Neural cell (in vitro differentiated cells): ENCODE data around the gene TEKT3. TPM values are rescaled to one million over a fixed set of nuclear protein-coding genes. Genes with fewer than 3 reads are reported as not detected.

Experiments used
- H2AFZ ChIP-seq: fragments of 200-600, 300-800 bp; sonication (generic), shearing (Covaris generic); 2 replicates; pipeline ENCODE4 v1.6.0; 2014; ENCODE audit warnings: low read depth, mild to moderate bottlenecking, antibody characterized with exemption, low read length, moderate library complexity
- H3F3A ChIP-seq: fragments of 200-600 bp; shearing (Covaris generic); 2 replicates; pipeline ENCODE4 v1.6.1; 2016; ENCODE audit warnings: mild to moderate bottlenecking, moderate library complexity, mixed read lengths, antibody characterized with exemption, low read length; ENCODE audit not compliant: insufficient read depth, poor library complexity, severe bottlenecking
- H3K27ac ChIP-seq: fragments of 200-600, 300-800 bp; sonication (generic), shearing (Covaris generic); 2 replicates; pipeline ENCODE4 v1.5.1; 2014; ENCODE audit warnings: mild to moderate bottlenecking, low read length, moderate library complexity
- H3K27me3 ChIP-seq: fragments of 300-800, 200-600 bp; sonication (generic), shearing (Covaris generic); 2 replicates; pipeline ENCODE4 v1.6.0; 2014; ENCODE audit warnings: mild to moderate bottlenecking, low read depth, low read length, moderate library complexity; ENCODE audit not compliant: insufficient read depth
- H3K36me3 ChIP-seq: fragments of 300-800, 200-600 bp; sonication (generic), shearing (Covaris generic); 2 replicates; pipeline ENCODE4 v1.5.1; 2014; ENCODE audit warnings: mild to moderate bottlenecking, antibody characterized with exemption, low read length, moderate library complexity; ENCODE audit not compliant: insufficient read depth
- H3K4me2 ChIP-seq: fragments of 300-800, 200-600 bp; sonication (generic), shearing (Covaris generic); 2 replicates; pipeline ENCODE4 v1.6.0; 2014; ENCODE audit warnings: mild to moderate bottlenecking, low read length
- H3K4me3 ChIP-seq: fragments of 300-800, 200-600 bp; sonication (generic), shearing (Covaris generic); 2 replicates; pipeline ENCODE4 v1.5.1; 2014; ENCODE audit warnings: mild to moderate bottlenecking, low read length, moderate library complexity
- H3K79me2 ChIP-seq: fragments of 200-600 bp; shearing (Covaris generic); replicated peaks from 2 replicates; pipeline ENCODE4 v1.6.0; 2014; ENCODE audit warnings: mild to moderate bottlenecking, low read length, moderate library complexity; ENCODE audit not compliant: insufficient read depth
- H3K9ac ChIP-seq: fragments of 300-800, 200-600 bp; sonication (generic), shearing (Covaris generic); 2 replicates; pipeline ENCODE4 v1.6.1; 2016; ENCODE audit warnings: mild to moderate bottlenecking, low read length, mixed read lengths
- H3K9me2 ChIP-seq: fragments of 200-600 bp; shearing (Covaris generic); 2 replicates; pipeline ENCODE4 v1.6.1; 2016; ENCODE audit warnings: mild to moderate bottlenecking, low read length, mixed read lengths; ENCODE audit not compliant: insufficient read depth
- H3K9me3 ChIP-seq: fragments of 200-600, 300-800 bp; sonication (generic), shearing (Covaris generic); 2 replicates; pipeline ENCODE4 v1.6.1; 2016; ENCODE audit warnings: mild to moderate bottlenecking, mixed run types, low read length, moderate library complexity, mixed read lengths
- H4K20me1 ChIP-seq: fragments of 200-600 bp; shearing (Covaris generic); 2 replicates; pipeline ENCODE4 v1.6.1; 2016; ENCODE audit warnings: mild to moderate bottlenecking, mixed run types; ENCODE audit not compliant: insufficient read depth
- EP300 ChIP-seq: fragments of 450-650 bp; conservative IDR thresholded peaks from 2 replicates; pipeline ENCODE4 v1.6.1; 2014; ENCODE audit warnings: antibody characterized with exemption, mild to moderate bottlenecking, moderate library complexity; ENCODE audit not compliant: poor library complexity, severe bottlenecking
- MXI1 ChIP-seq: fragments of 450-650 bp; conservative IDR thresholded peaks from 2 replicates; pipeline ENCODE4 v1.6.1; 2014; ENCODE audit warnings: antibody characterized with exemption, mild to moderate bottlenecking; ENCODE audit not compliant: poor library complexity, severe bottlenecking
- POLR2AphosphoS5 ChIP-seq: IDR thresholded peaks from 2 replicates; pipeline ENCODE4 v1.6.1; 2012
- RAD21 ChIP-seq: fragments of 450-650 bp; conservative IDR thresholded peaks from 2 replicates; pipeline ENCODE4 v1.6.1; 2014; ENCODE audit warnings: antibody characterized with exemption, mild to moderate bottlenecking, moderate library complexity
- REST ChIP-seq: IDR thresholded peaks from 2 replicates; pipeline ENCODE4 v1.6.1; 2012; ENCODE audit warnings: borderline replicate concordance
- SMC3 ChIP-seq: fragments of 450-650 bp; conservative IDR thresholded peaks from 2 replicates; pipeline ENCODE4 v1.6.1; 2014; ENCODE audit warnings: antibody characterized with exemption, mild to moderate bottlenecking, moderate library complexity; ENCODE audit not compliant: poor library complexity
- TAF1 ChIP-seq: IDR thresholded peaks from 2 replicates; pipeline ENCODE4 v1.6.1; 2012; ENCODE audit warnings: low read depth
- polyA plus RNA-seq: library from polyadenylated mRNA; depleted of rRNA; stranded (reverse); fragments of >200 nt; gene quantifications from 2 replicates; pipeline ENCODE4 v1.2.3, GENCODE V29; 2014
- TF ChIP-seq, protein P1 (sequence below): fragments of 450-650 bp; IDR thresholded peaks from 2 replicates; pipeline ENCODE4 v1.5.1; 2014; ENCODE audit warnings: antibody characterized with exemption, mild to moderate bottlenecking, moderate library complexity; ENCODE audit not compliant: poor library complexity, severe bottlenecking

TEKT3 gene
- polyA plus RNA-seq, 1 donor from 2014 or later = 3.1 TPM

GRCh38 chr17:15384142-15384787, 42.9 kb upstream of the TEKT3 start:
- H3K27me3 ChIP-seq = no peaks in the 10 kb centered on the region
- H3K4me2 ChIP-seq = no peak overlapping the region
- peak overlapping the region; percentile 19 for H3K27ac ChIP-seq
- H3K79me2 ChIP-seq = no peaks in the 10 kb centered on the region
- no peaks in the 10 kb centered on the region for H3K36me3 ChIP-seq
- no peaks in the 10 kb centered on the region for H3K9me3 ChIP-seq
- no peaks in the 10 kb centered on the region for H3F3A ChIP-seq
- H3K9me2 ChIP-seq = no peaks in the 10 kb centered on the region
- H3K9ac ChIP-seq = no peak overlapping the region
- TF ChIP-seq EP300 = peak; percentile 55
- TF ChIP-seq POLR2AphosphoS5 = peak; percentile 24
- no peak for TF ChIP-seq RAD21
- H4K20me1 ChIP-seq = no peaks in the 10 kb centered on the region
- peak overlapping the region; percentile 1 for H3K4me3 ChIP-seq
- no peak overlapping the region for H2AFZ ChIP-seq

DNA sequence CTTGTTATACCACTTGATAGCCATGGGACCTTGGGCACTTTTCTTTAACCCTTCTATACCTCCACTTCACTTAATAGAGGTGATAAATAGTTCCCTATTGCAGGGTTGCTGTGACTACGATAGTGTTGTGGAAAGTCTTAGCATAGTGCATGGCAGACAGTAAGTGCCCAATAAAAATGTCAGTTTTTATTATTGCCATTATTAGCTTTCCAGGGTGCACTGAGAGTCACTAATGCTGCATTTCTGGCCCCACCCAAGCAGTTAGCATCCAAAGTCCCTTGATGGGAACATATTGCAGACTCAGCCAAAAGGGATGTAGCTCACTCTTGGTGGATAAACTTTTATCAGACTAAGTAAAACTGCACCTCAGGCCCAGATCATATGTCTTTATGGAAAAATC, 41.5 kb upstream of the TEKT3 start:
- no peaks in the 10 kb centered on the region for H3F3A ChIP-seq
- no peak overlapping the region for H3K4me3 ChIP-seq
- H3K27ac ChIP-seq = no peak overlapping the region
- no peaks in the 10 kb centered on the region for H3K9me3 ChIP-seq
- H2AFZ ChIP-seq = no peak overlapping the region
- no peaks in the 10 kb centered on the region for H3K36me3 ChIP-seq
- H3K4me2 ChIP-seq = no peak overlapping the region
- TF ChIP-seq EP300 = no peak
- no peaks in the 10 kb centered on the region for H3K27me3 ChIP-seq
- no peak overlapping the region for H3K9ac ChIP-seq
- no peaks in the 10 kb centered on the region for H4K20me1 ChIP-seq
- no peaks in the 10 kb centered on the region for H3K9me2 ChIP-seq
- H3K79me2 ChIP-seq = no peaks in the 10 kb centered on the region

DNA sequence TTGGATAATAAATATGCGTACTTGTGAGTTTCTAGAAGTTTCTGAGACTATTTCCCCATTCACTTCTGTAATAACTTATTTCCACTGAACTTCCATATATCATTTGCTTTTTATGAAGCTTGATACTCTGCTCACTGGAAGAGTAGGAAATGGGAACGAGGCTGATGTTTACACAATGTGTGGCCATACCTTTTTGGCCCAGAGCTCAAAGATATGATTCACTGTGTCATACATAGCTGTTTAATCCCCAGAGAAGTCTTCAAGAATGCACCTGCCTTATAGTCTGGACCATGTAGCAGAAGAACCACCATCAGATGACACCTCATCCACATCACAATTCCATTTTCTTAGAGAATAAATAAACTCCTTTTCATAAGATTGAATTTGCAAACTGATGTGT, 40.3 kb upstream of the TEKT3 start:
- Histone ChIP-seq H3K27me3 (no peaks in the 10 kb centered on the region), H3K9me3 (no peaks in the 10 kb centered on the region), H3K9ac (no peak overlapping the region), H4K20me1 (no peaks in the 10 kb centered on the region), H2AFZ (no peak overlapping the region), H3K4me3 (no peak overlapping the region), H3F3A (no peaks in the 10 kb centered on the region), H3K36me3 (no peaks in the 10 kb centered on the region), H3K9me2 (no peaks in the 10 kb centered on the region), H3K79me2 (no peaks in the 10 kb centered on the region), H3K27ac (no peak overlapping the region), H3K4me2 (no peak overlapping the region)
- TF ChIP-seq, protein P1, sequence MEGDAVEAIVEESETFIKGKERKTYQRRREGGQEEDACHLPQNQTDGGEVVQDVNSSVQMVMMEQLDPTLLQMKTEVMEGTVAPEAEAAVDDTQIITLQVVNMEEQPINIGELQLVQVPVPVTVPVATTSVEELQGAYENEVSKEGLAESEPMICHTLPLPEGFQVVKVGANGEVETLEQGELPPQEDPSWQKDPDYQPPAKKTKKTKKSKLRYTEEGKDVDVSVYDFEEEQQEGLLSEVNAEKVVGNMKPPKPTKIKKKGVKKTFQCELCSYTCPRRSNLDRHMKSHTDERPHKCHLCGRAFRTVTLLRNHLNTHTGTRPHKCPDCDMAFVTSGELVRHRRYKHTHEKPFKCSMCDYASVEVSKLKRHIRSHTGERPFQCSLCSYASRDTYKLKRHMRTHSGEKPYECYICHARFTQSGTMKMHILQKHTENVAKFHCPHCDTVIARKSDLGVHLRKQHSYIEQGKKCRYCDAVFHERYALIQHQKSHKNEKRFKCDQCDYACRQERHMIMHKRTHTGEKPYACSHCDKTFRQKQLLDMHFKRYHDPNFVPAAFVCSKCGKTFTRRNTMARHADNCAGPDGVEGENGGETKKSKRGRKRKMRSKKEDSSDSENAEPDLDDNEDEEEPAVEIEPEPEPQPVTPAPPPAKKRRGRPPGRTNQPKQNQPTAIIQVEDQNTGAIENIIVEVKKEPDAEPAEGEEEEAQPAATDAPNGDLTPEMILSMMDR = no peak
- TF ChIP-seq EP300 (no peak), TAF1 (no peak), REST (no peak), RAD21 (no peak), SMC3 (no peak), MXI1 (no peak)
